ENCODE results near the gene SRSF6. TPM values are rescaled to one million over a fixed set of nuclear protein-coding genes. Genes with fewer than 3 reads are reported as not detected.

SRSF6 gene
- total RNA-seq, 1 experiment from 2014 or later: 242 TPM

DNA sequence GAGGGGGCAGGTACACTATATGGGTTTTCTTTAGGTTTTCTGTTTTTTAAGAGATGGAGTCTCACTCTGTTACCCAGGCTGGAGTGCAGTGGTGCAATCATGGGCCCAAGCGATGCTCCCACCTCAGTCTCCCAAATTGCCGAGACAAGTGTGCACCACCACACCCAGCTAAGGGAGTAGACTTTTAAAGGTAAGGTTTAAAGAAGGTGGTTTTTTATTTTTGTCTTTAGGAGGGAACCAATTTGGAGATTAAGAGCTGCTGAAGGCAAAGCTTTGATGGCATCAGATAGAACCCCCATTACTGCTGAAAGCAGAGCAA lies 7.9 kb downstream of the SRSF6 start:
- intact Hi-C loops (cut with micrococcal nuclease): no loop called here
- no peak overlapping the region for H3K4me2 ChIP-seq (ENCODE audit: low read length)
- TF ChIP-seq, protein P1, sequence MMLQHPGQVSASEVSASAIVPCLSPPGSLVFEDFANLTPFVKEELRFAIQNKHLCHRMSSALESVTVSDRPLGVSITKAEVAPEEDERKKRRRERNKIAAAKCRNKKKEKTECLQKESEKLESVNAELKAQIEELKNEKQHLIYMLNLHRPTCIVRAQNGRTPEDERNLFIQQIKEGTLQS (IDR thresholded peaks at IDR 0.05): no peak
- TF ChIP-seq MAX (IDR thresholded peaks at IDR 0.05): no peak
- TF ChIP-seq EGR1 (IDR thresholded peaks at IDR 0.05; ENCODE audit: low read depth): no peak
- no peak for TF ChIP-seq POLR2AphosphoS5 (IDR thresholded peaks at IDR 0.05; ENCODE audit: low read depth, low read length)
- no peak for TF ChIP-seq ELF1 (IDR thresholded peaks at IDR 0.05; ENCODE audit: borderline replicate concordance, low read depth)
- no peak for TF ChIP-seq YY1 (IDR thresholded peaks at IDR 0.05; ENCODE audit: extremely low read depth, insufficient replicate concordance, low read depth, low read length)
- no peak for TF ChIP-seq EZH2 (IDR thresholded peaks at IDR 0.05)
- TF ChIP-seq RAD21 (IDR thresholded peaks at IDR 0.05; ENCODE audit: low read depth): no peak
- no peak for TF ChIP-seq CBX3 (IDR thresholded peaks at IDR 0.05; ENCODE audit: low read depth)
- no peak for TF ChIP-seq CEBPB (IDR thresholded peaks at IDR 0.05; ENCODE audit: low read depth)
- no peak for TF ChIP-seq SIN3A (IDR thresholded peaks at IDR 0.05; ENCODE audit: low read depth)
- no peak for TF ChIP-seq ZFX (IDR thresholded peaks at IDR 0.05)
- no peak for TF ChIP-seq EZH2phosphoT487 (IDR thresholded peaks at IDR 0.05; ENCODE audit: borderline replicate concordance)
- ATAC-seq (0 out of 2 replicates have a peak, but pooled peaks have one; percentile 13), DNase-seq (ENCODE audit: low read depth, low spot score) (no peak)
- ChIA-PET POLR2A (interaction anchor here (2.0 kb wide), 1 partner anchor 8 kb away, joined by 12 read pairs; the partner anchor contains the start of gene SRSF6), CTCF (interaction anchor here (1.1 kb wide), 1 partner anchor 17 kb away, joined by 3 read pairs; no protein-coding TSS in a partner anchor), RAD21 (ENCODE audit: low non-redundant PET in 1 of 2, low total read pairs in 2 of 2, uncharacterized antibody in 2 of 2, unreplicated experiment in 2 of 2) (no interaction called here)
- H3K27ac ChIP-seq (ENCODE audit: low read depth, low read length): no peak overlapping the region
- no peaks in the 10 kb centered on the region for H3K9me3 ChIP-seq (ENCODE audit: control insufficient read depth in 1 of 2, insufficient read depth in 1 of 2, low read depth in 1 of 2, low read length in 2 of 2)
- H3K9me2 ChIP-seq (ENCODE audit: insufficient read depth): no peaks in the 10 kb centered on the region
- H3K9ac ChIP-seq (ENCODE audit: low read length): no peak overlapping the region
- no peak overlapping the region for H2AFZ ChIP-seq (ENCODE audit: low read depth, low read length, poor library complexity, severe bottlenecking)
- peaks cover 0 to 4% of the 10 kb centered on the region in 2 experiments; a peak in 1 of 4 replicates for H3K4me1 ChIP-seq (ENCODE audit: control insufficient read depth in 1 of 2, insufficient read depth in 2 of 2, low read length in 2 of 2)
- peaks cover 52% of the 10 kb centered on the region for H3K79me2 ChIP-seq (ENCODE audit: insufficient read depth, low read length)
- no TSS peak for BruUV-seq (replicated peaks)
- peaks cover 44 to 46% of the 10 kb centered on the region in 2 experiments for H3K36me3 ChIP-seq (ENCODE audit: control insufficient read depth in 1 of 2, insufficient read depth in 2 of 2, low read length in 2 of 2)
- H3K4me3 ChIP-seq (replicated peaks in 1 of 2; ENCODE audit: low read depth in 1 of 2, low read length in 2 of 2): no peak overlapping the region
- no peaks in the 10 kb centered on the region for H3K27me3 ChIP-seq (ENCODE audit: insufficient read depth, low read length)
- peaks cover 27% of the 10 kb centered on the region for H4K20me1 ChIP-seq (ENCODE audit: insufficient read depth)

Data from HCT116 (cell line).